ENCODE measurements around the gene SLC25A21. TPM values are rescaled to one million over a fixed set of nuclear protein-coding genes. Genes with fewer than 3 reads are reported as not detected.

Gene SLC25A21
- total and polyA plus RNA-seq, 10 donors: 0.06 to 1.1 (median 0.22) TPM; not detected in 2

GRCh38 chr14:37124614-37125013 lies 47.8 kb downstream of the SLC25A21 start:
- Histone ChIP-seq H3K4me3 (no peak overlapping the region), H3K36me3 (no peaks in the 10 kb centered on the region), H3K27me3 (replicated peaks in 1 of 7) (no peaks in the 10 kb centered on the region), H3K27ac (no peak overlapping the region), H3K9me3 (no peaks in the 10 kb centered on the region), H3K4me1 (no peaks in the 10 kb centered on the region)
- 75 to 89% (median 77%) methylated on average over 3 of the region's 3 CpGs for WGBS, 5 donors
- no peak for DNase-seq
- TF ChIP-seq POLR2A (IDR thresholded peaks at IDR 0.05) (no peak), POLR2AphosphoS5 (IDR thresholded peaks at IDR 0.05) (no peak)
- TF ChIP-seq, protein P1, sequence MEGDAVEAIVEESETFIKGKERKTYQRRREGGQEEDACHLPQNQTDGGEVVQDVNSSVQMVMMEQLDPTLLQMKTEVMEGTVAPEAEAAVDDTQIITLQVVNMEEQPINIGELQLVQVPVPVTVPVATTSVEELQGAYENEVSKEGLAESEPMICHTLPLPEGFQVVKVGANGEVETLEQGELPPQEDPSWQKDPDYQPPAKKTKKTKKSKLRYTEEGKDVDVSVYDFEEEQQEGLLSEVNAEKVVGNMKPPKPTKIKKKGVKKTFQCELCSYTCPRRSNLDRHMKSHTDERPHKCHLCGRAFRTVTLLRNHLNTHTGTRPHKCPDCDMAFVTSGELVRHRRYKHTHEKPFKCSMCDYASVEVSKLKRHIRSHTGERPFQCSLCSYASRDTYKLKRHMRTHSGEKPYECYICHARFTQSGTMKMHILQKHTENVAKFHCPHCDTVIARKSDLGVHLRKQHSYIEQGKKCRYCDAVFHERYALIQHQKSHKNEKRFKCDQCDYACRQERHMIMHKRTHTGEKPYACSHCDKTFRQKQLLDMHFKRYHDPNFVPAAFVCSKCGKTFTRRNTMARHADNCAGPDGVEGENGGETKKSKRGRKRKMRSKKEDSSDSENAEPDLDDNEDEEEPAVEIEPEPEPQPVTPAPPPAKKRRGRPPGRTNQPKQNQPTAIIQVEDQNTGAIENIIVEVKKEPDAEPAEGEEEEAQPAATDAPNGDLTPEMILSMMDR (IDR thresholded peaks at IDR 0.05 in 8 of 11, conservative IDR thresholded peaks at IDR 0.05 in 3 of 11): no peak
- intact Hi-C loops (cut with DNase I; ENCODE audit: low total_unique reads): no loop called here

- no peak for DNase-seq
- H3K4me1 ChIP-seq: no peaks in the 10 kb centered on the region
- no peak overlapping the region for H3K27ac ChIP-seq
- no peaks in the 10 kb centered on the region for H3K36me3 ChIP-seq
- H3K27me3 ChIP-seq (replicated peaks in 1 of 7): no peaks in the 10 kb centered on the region
- H3K4me3 ChIP-seq: no peak overlapping the region
- TF ChIP-seq, protein P1 (IDR thresholded peaks at IDR 0.05 in 8 of 11, conservative IDR thresholded peaks at IDR 0.05 in 3 of 11): no peak
- TF ChIP-seq POLR2A (IDR thresholded peaks at IDR 0.05): no peak
- TF ChIP-seq POLR2AphosphoS5 (IDR thresholded peaks at IDR 0.05): no peak
- intact Hi-C loops (cut with DNase I; ENCODE audit: low total_unique reads): no loop called here
- peaks cover 0 to 14% (median 8%) of the 10 kb centered on the region in 8 donors for H3K9me3 ChIP-seq
- 84 to 90% (median 87%) methylated on average over 7 of the region's 7 CpGs for WGBS, 5 donors
Observed at GRCh38 chr14:37122919-37123639, 49.3 kb downstream of the SLC25A21 start.

DNA sequence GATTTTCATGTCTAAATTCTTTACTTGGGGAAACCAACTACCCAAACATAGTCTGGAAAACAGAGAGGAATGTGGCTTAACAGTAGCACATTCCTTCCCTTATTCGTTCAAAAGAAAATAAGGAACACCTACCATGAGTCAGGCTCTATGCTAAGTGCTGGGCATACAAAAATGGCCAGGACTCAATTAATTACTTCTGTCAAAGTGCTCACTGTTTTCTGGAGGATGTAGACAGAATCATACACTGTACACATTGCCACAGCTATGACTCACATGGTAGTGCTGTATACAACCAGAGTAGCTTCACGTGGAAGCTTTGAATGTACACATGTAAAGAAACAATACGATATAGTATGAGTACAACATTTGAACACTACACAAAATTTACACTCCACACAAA lies 50.1 kb downstream of the SLC25A21 start:
- H3K27ac ChIP-seq: no peak overlapping the region

More for the DNA sequence above, 50.1 kb downstream of the SLC25A21 start:
- TF ChIP-seq POLR2A (IDR thresholded peaks at IDR 0.05) (no peak), POLR2AphosphoS5 (IDR thresholded peaks at IDR 0.05) (no peak)
- TF ChIP-seq, protein P1 (IDR thresholded peaks at IDR 0.05 in 8 of 11, conservative IDR thresholded peaks at IDR 0.05 in 3 of 11): no peak
- no peaks in the 10 kb centered on the region for H3K4me1 ChIP-seq
- DNase-seq: no peak
- peaks cover 0 to 16% (median 9%) of the 10 kb centered on the region in 8 donors for H3K9me3 ChIP-seq
- WGBS, 5 donors: 74 to 84% (median 80%) methylated on average over 3 of the region's 3 CpGs
- no peak overlapping the region for H3K4me3 ChIP-seq
- H3K36me3 ChIP-seq: no peaks in the 10 kb centered on the region
- H3K27me3 ChIP-seq (replicated peaks in 1 of 7): no peaks in the 10 kb centered on the region
- intact Hi-C loops (cut with DNase I; ENCODE audit: low total_unique reads): no loop called here
